ENCODE data around the gene EPHB1.
"Not testable (repeated sequence)": the region's sequence is repeated elsewhere in the genome, so short reads cannot be mapped to it uniquely, and the experiment has no call there.

EPHB1 gene

DNA sequence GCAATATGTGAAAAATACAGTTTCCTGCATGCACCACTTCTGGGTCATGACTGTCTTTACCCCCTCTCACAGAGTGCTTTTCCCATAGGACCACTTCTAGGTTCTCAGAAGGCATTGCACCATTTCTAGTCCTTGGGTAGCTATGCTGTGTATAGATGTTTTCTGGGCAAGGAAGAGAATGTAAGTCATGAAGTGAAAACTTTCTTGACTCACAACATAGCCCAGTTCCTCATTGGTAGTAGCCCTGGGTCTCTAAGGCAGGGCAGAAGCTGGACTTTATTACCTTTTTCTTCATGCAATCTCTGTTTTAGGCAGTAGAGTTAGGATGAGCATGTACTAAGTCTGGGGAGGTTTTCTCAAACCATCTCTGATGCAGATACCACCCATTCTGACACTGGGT, 203.1 kb downstream of the EPHB1 start:
- Histone ChIP-seq H3K36me3 (no peaks in the 10 kb centered on the region), H3K27me3 (ENCODE audit: insufficient read depth, low read depth, severe bottlenecking) (no peaks in the 10 kb centered on the region)

DNA sequence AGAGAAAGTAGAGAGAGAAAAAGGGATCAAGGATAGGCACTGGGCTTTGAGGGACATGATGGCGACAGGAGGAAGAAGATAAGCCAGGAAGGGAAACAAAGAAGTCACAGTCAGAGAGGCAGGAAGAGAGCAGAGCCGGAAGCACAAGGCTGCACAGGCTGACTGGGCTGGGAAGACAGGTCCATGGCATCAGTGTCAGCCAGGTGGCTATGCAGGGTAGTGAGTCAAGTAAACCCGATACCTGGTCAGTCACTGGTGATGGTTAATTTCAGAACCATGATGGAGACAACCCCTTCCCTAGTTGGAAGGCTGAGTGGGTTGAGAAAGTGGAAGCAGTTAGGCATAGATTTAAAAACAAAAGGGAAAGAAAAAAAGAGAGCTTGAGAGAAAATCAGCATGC, 203.8 kb downstream of the EPHB1 start:
- Histone ChIP-seq H3K36me3 (no peaks in the 10 kb centered on the region), H3K9me3 (ENCODE audit: severe bottlenecking) (no peaks in the 10 kb centered on the region), H3K27ac (no peak overlapping the region), H3K27me3 (ENCODE audit: insufficient read depth, low read depth, severe bottlenecking) (no peaks in the 10 kb centered on the region), H3K4me3 (ENCODE audit: low read depth, low read length) (no peak overlapping the region)
- no peak for DNase-seq
- TF ChIP-seq, protein P1, sequence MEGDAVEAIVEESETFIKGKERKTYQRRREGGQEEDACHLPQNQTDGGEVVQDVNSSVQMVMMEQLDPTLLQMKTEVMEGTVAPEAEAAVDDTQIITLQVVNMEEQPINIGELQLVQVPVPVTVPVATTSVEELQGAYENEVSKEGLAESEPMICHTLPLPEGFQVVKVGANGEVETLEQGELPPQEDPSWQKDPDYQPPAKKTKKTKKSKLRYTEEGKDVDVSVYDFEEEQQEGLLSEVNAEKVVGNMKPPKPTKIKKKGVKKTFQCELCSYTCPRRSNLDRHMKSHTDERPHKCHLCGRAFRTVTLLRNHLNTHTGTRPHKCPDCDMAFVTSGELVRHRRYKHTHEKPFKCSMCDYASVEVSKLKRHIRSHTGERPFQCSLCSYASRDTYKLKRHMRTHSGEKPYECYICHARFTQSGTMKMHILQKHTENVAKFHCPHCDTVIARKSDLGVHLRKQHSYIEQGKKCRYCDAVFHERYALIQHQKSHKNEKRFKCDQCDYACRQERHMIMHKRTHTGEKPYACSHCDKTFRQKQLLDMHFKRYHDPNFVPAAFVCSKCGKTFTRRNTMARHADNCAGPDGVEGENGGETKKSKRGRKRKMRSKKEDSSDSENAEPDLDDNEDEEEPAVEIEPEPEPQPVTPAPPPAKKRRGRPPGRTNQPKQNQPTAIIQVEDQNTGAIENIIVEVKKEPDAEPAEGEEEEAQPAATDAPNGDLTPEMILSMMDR (IDR thresholded peaks at IDR 0.05; ENCODE audit: low read depth, low read length): no peak

More for the DNA sequence above, 203.1 kb downstream of the EPHB1 start:
- TF ChIP-seq, protein P1 (IDR thresholded peaks at IDR 0.05; ENCODE audit: low read depth, low read length): no peak
- H3K4me3 ChIP-seq (ENCODE audit: low read depth, low read length): no peak overlapping the region
- no peaks in the 10 kb centered on the region for H3K9me3 ChIP-seq (ENCODE audit: severe bottlenecking)
- no peak for DNase-seq
- H3K27ac ChIP-seq: no peak overlapping the region

DNA sequence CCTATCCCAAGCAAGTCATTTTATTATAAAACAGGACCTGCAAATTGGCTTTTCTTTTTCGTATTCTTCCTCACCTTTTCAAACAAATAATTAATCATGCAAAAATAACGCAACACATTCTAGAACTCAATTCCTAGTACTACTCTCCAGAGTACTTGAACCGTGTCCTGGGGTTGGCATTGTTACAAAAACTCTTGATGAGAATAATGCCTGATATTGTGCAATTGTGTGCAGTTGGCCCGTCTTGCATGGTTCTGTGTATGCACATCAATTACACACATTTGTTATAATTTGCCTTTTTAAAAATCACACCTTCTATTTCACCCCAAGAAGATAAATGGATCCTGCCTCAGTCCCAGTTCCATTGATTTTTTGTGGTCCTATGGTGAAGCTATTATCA, 205.4 kb downstream of the EPHB1 start:
- Histone ChIP-seq H3K36me3 (no peaks in the 10 kb centered on the region), H3K27ac (no peak overlapping the region), H3K4me3 (ENCODE audit: low read depth, low read length) (no peak overlapping the region), H3K9me3 (ENCODE audit: severe bottlenecking) (no peaks in the 10 kb centered on the region), H3K27me3 (ENCODE audit: insufficient read depth, low read depth, severe bottlenecking) (no peaks in the 10 kb centered on the region)
- TF ChIP-seq, protein P1 (IDR thresholded peaks at IDR 0.05; ENCODE audit: low read depth, low read length): no peak
- DNase-seq: no peak

DNA sequence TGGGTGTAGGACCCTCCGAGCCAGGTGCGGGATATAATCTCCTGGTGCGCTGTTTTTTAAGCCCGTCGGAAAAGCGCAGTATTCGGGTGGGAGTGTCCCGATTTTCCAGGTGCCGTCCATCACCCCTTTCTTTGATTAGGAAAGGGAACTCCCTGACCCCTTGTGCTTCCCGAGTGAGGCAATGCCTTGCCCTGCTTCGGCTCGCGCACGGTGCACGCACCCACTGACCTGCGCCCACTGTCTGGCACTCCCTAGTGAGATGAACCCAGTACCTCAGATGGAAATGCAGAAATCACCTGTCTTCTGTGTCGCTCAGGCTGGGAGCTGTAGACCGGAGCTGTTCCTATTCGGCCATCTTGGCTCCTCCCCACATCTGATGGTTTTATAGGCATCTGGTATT, 210.6 kb downstream of the EPHB1 start:
- H3K36me3 ChIP-seq; H3K4me3 ChIP-seq (ENCODE audit: low read depth, low read length); H3K27ac ChIP-seq; DNase-seq; H3K9me3 ChIP-seq (ENCODE audit: severe bottlenecking); H3K27me3 ChIP-seq (ENCODE audit: insufficient read depth, low read depth, severe bottlenecking): not testable (repeated sequence)

DNA sequence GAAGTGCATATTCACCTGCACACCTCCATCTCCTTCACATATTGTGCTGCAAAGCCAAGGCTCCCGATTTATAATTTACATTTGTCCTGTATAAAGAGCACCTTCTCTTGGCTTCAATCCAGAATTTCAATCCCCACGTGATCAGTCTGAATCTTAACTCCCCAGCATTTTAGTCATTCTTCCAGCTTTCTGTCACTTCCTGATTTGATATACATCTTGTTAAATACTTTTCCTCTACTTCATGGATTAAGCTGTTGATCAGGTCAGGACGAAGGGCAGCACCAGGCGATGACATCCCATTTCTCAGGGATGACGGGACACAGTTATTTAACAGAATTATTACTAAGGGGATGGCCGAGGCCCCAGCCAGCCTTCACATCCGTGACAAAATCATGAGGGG, 212.5 kb downstream of the EPHB1 start:
- Histone ChIP-seq H3K4me3 (ENCODE audit: low read depth, low read length) (no peak overlapping the region), H3K36me3 (no peaks in the 10 kb centered on the region), H3K27me3 (ENCODE audit: insufficient read depth, low read depth, severe bottlenecking) (no peaks in the 10 kb centered on the region), H3K9me3 (ENCODE audit: severe bottlenecking) (no peaks in the 10 kb centered on the region), H3K27ac (no peak overlapping the region)
- no peak for DNase-seq
- TF ChIP-seq, protein P1 (IDR thresholded peaks at IDR 0.05; ENCODE audit: low read depth, low read length): no peak

DNA sequence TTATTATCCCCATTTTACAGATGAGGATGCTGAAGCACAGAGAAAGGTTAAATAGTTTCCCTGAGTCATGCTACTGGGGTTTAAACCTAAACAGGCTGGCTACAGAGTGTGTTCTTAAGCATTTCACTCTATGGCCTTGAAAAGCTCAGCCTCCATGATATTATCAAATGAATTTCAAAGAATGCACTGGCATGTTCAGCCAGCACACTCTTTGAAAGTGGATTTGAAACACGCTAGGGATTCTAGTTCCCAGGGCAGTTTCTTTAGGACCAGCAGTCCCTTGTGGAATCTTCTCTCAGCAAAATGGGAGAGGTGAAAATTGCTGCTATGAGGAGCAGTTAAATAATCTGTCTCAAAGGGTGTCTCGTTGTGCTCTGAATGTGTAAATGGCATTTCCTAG, 213.3 kb downstream of the EPHB1 start:
- Histone ChIP-seq H3K27me3 (ENCODE audit: insufficient read depth, low read depth, severe bottlenecking) (no peaks in the 10 kb centered on the region), H3K27ac (no peak overlapping the region), H3K9me3 (ENCODE audit: severe bottlenecking) (no peaks in the 10 kb centered on the region), H3K4me3 (ENCODE audit: low read depth, low read length) (no peak overlapping the region), H3K36me3 (no peaks in the 10 kb centered on the region)
- DNase-seq: no peak
- TF ChIP-seq, protein P1 (IDR thresholded peaks at IDR 0.05; ENCODE audit: low read depth, low read length): no peak

Data from WERI-Rb-1 (cell line).